ENCODE measurements around the gene CSN2. TPM values are rescaled to one million over a fixed set of nuclear protein-coding genes. Genes with fewer than 3 reads are reported as not detected.

Gene CSN2
- total RNA-seq, 1 donor from 2014 or later = not detected

Other genes starting within 250 kb of the CSN2 start
- 0.13 and 0.26 TPM in 2 replicates for gene SULT1B1, start 205.1 kb downstream of the CSN2 start, total RNA-seq
- gene SULT1E1, start 105.6 kb downstream of the CSN2 start, total RNA-seq = 1.1 and 5.5 TPM in 2 replicates
- not detected in 2 replicates for gene CSN1S1, start 34.7 kb downstream of the CSN2 start, total RNA-seq
- not detected in 2 replicates for gene STATH, start 30.2 kb upstream of the CSN2 start, total RNA-seq
- not detected in 2 replicates for gene HTN3, start 62.7 kb upstream of the CSN2 start, total RNA-seq
- not detected in 2 replicates for gene HTN1, start 84.7 kb upstream of the CSN2 start, total RNA-seq
- not detected in 2 replicates for gene PRR27, start 188.5 kb upstream of the CSN2 start, total RNA-seq
- not detected in 2 replicates for gene ODAM, start 230.0 kb upstream of the CSN2 start, total RNA-seq

Measured in bronchial epithelial cell (primary cell).